Heart right ventricle (tissue), 16 donors: ENCODE results near the gene ECSCR. TPM values are rescaled to one million over a fixed set of nuclear protein-coding genes. Genes with fewer than 3 reads are reported as not detected.

Source experiments
- ATAC-seq, 8 donors: fragments of 200-7000 bp; cut with Tn5 transposase; one replicate each; pipeline ENCODE4 v1.9.1; 2020; ENCODE audit warnings: mild to moderate bottlenecking in 8 of 8, moderate library complexity in 8 of 8, moderate number of reproducible peaks in 1 of 8
- DNase-seq, 2 donors: peaks; one replicate each; pipeline ENCODE4 v3.0.0-alpha.2; 2020
- H3K27ac ChIP-seq, 10 donors: fragments of 200-600 bp; sonication (generic) in 2 of 10; one replicate each; pipeline versions ENCODE4 v1.5.0 to v1.8.0; 2020 to 2022; ENCODE audit warnings: mild to moderate bottlenecking in 3 of 10
- H3K27me3 ChIP-seq, 7 donors: fragments of 200-600 bp; one replicate each; pipeline ENCODE4 v1.8.0; 2021 to 2022; ENCODE audit warnings: mild to moderate bottlenecking in 2 of 7
- H3K36me3 ChIP-seq, 9 donors: fragments of 200-600 bp; sonication (generic) in 1 of 9; one replicate each; pipeline versions ENCODE4 v1.5.0 to v1.8.0; 2020 to 2022; ENCODE audit warnings: mild to moderate bottlenecking in 2 of 9
- H3K4me1 ChIP-seq, 9 donors: fragments of 200-600 bp; sonication (generic) in 1 of 9; one replicate each; pipeline versions ENCODE4 v1.5.0 to v1.8.0; 2020 to 2022; ENCODE audit warnings: mild to moderate bottlenecking in 4 of 9
- H3K4me3 ChIP-seq, 10 donors: fragments of 200-600 bp; sonication (generic) in 2 of 10; one replicate each; pipeline versions ENCODE4 v1.5.0 to v1.8.0; 2020 to 2022; ENCODE audit warnings: mild to moderate bottlenecking in 7 of 10, moderate library complexity in 2 of 10
- H3K9me3 ChIP-seq, 11 donors: fragments of 200-600 bp in 10 of 11; sonication (generic) in 2 of 11; one replicate each; pipeline versions ENCODE4 v1.5.0 to v1.8.0; 2013 to 2022; ENCODE audit warnings: mild to moderate bottlenecking in 2 of 11, control low read depth in 1 of 11, moderate library complexity in 1 of 11
- WGBS, 2 donors: extraction: QIAGEN DNeasy Blood & Tissue Kit; methylation state at CpG; one replicate each; pipeline ENCODE4 v1.1.7; 2013; ENCODE audit warnings: inconsistent platforms in 1 of 2; 5-methylcytosine and 5-hydroxymethylcytosine counted together
- intact Hi-C, 10 donors: fragments of 100-400 bp; cut with DNase I; formaldehyde crosslinking; loops; one replicate each; pipeline versions ENCODE4 v1.11.1 to v1.14.2; 2022
- polyA plus RNA-seq, 2 donors: library from polyadenylated mRNA; stranded (reverse); fragments of 200-250 nt; gene quantifications; one replicate each; pipeline ENCODE4 v1.2.3, GENCODE V29; 2013
- total RNA-seq, 10 donors: library from RNA; stranded (reverse); fragmentation: NEBNext Ultra II Directional in 3 of 10; extraction: Animal tissue kit (Norgen Biotek cat#: 25700) in 3 of 10; gene quantifications; one replicate each; pipeline versions ENCODE4 v1.2.1 to v1.2.4, GENCODE V29; 2021 to 2023
- TF ChIP-seq, protein P1 (sequence below), 9 donors: fragments of 200-600 bp; sonication (generic) in 2 of 9; IDR thresholded peaks; one replicate each; pipeline versions ENCODE4 v1.5.0 to v1.8.0; 2021 to 2022; ENCODE audit warnings: antibody characterized with exemption in 9 of 9, mild to moderate bottlenecking in 5 of 9, moderate library complexity in 1 of 9
- donor health status: Arrhythmogenic right ventricular cardiomyopathy.
- donor health status: ischemic (EF 13 %, LVEDD 7.1; RV severe dilation, severe dysfunction).
- donor health status: healthy with polysubstance abuse.
- donor health status: DM: no; HTN: yes; CAD: no.
- donor health status: DM: no; HTN: no; CAD: no.
- donor health status: ischemic (EF 25% LVEDD 6.9; RV normal size, moderate dysfunction).
- donor health status: ischemic (EF 25% LVEDD 5.7; RV mildly dilated, moderate dysfunction).
- donor health status: healthy.
- donor health status: DM: yes; HTN: yes; CAD: no.
- donor health status: Ischemic cardiomyopathy.
- donor health status: ischemic (EF 35%, LVEDD 5.7; RV mildly dilated, moderate dysfunction).
- donor health status: nonischemic (EF 11% LVEDD 7.7; RV severe dilation, severe dysfunction).
- donor health status: DM: yes; HTN: yes; CAD: no.
- donor health status: PGD.
- donor health status: ischemic (EF 29% LVEDD 5.4; RV normal size, mild dysfunction).
- donor health status: nonischemic (EF 23%, LVEDD 6.1; RV moderate dilation, normal function).

The ECSCR gene
- total and polyA plus RNA-seq, 12 donors, result 11.0 to 64.2 (median 19.2) TPM

DNA sequence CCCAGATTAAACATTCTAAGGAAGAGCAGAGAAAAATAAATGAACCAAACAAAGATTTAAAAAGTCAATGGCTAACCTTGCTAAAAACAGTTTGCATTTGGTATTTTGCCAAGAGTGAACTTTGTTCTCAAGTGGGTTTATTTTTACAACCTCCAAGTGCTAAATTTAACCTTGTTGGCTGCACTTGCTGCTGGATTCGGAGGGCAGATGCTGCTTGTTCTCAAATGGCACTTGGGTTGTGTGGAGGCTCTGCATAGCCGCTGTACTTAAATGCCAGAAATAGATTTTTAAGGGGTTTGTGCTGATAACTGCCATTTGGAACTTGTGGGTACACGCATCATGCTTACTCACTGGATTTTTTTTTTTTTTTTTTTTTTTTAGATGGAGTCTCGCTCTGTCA lies 45.3 kb downstream of the ECSCR start:
- Histone ChIP-seq H3K4me1 (peaks cover 40 to 74% (median 67%) of the 10 kb centered on the region in 9 donors), H3K9me3 (no peaks in the 10 kb centered on the region), H3K36me3 (peaks cover 0 to 67% (median 8%) of the 10 kb centered on the region in 9 donors), H3K4me3 (peak overlapping the region in 1 of 10 donors; percentile 4), H3K27me3 (no peaks in the 10 kb centered on the region), H3K27ac (peak overlapping the region; percentile 68 to 93 (median 89))
- intact Hi-C loops, result loop anchor here in 2 of 10 donors (1.0 to 5.0 kb wide), 2 partner anchors 23 to 125 kb away; partner anchors contain the start of gene MATR3 (in 1 of the 2)
- ATAC-seq, result peak; percentile 56 to 76 (median 70)
- peak in 1 of 2 donors; percentile 76 for DNase-seq
- 36 to 38% methylated on average over 4 of the region's 4 CpGs for WGBS, 2 donors
- TF ChIP-seq, protein P1, sequence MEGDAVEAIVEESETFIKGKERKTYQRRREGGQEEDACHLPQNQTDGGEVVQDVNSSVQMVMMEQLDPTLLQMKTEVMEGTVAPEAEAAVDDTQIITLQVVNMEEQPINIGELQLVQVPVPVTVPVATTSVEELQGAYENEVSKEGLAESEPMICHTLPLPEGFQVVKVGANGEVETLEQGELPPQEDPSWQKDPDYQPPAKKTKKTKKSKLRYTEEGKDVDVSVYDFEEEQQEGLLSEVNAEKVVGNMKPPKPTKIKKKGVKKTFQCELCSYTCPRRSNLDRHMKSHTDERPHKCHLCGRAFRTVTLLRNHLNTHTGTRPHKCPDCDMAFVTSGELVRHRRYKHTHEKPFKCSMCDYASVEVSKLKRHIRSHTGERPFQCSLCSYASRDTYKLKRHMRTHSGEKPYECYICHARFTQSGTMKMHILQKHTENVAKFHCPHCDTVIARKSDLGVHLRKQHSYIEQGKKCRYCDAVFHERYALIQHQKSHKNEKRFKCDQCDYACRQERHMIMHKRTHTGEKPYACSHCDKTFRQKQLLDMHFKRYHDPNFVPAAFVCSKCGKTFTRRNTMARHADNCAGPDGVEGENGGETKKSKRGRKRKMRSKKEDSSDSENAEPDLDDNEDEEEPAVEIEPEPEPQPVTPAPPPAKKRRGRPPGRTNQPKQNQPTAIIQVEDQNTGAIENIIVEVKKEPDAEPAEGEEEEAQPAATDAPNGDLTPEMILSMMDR (IDR thresholded peaks at IDR 0.05), result no peak

DNA sequence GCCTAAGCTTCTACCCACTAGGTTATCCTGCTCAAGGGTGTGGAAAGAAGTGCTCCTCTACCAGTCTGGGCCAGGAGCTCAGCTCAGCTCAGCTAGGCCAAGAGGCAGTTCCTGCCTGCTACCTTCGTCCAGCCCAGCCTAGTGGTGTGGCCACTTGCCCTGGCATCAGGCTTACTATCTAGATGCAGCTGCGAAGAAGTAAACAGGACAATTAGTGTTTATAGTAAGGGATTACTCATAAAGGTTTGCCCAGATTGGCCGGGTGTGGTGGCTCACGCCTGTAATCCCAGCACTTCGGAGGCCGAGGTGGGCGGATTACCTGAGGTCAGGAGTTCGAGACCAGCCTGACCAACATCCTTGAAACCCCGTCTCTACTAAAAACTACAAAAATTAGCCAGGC lies 45.9 kb downstream of the ECSCR start:
- TF ChIP-seq, protein P1 (IDR thresholded peaks at IDR 0.05), result no peak
- ATAC-seq, result peak in 2 of 8 donors; percentile 9 to 20
- Histone ChIP-seq H3K9me3 (no peaks in the 10 kb centered on the region), H3K4me1 (peaks cover 40 to 74% (median 67%) of the 10 kb centered on the region in 9 donors), H3K27ac (peak overlapping the region; percentile 68 to 93 (median 89)), H3K27me3 (no peaks in the 10 kb centered on the region), H3K36me3 (peaks cover 0 to 67% (median 8%) of the 10 kb centered on the region in 9 donors), H3K4me3 (peak overlapping the region in 1 of 10 donors; percentile 4)
- WGBS, 2 donors, result 64 to 65% methylated on average over 9 of the region's 9 CpGs
- intact Hi-C loops, result loop anchor here in 2 of 10 donors (1.0 to 5.0 kb wide), 2 partner anchors 22 to 124 kb away; partner anchors contain the start of gene MATR3 (in 1 of the 2)
- DNase-seq, result no peak

DNA sequence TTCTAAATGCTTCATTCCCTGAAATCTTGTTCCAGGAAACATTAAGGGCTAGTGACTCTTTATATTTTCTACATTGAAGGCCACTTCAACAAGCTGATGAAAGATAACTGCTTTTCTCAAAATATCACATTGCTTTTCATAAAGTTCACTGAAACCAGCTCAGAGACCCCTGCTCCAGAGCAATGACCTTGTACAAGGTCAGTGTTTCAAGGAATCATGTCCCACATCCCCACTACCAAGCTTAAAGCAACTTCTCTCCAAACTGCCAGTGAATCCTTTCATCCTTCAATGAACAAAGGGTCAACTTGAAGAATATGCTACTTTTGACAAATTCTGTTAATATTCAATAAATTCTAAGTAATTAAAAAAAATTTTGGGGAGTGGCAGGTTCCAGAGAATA lies 46.7 kb downstream of the ECSCR start:
- TF ChIP-seq, protein P1 (IDR thresholded peaks at IDR 0.05), result no peak
- Histone ChIP-seq H3K4me1 (peaks cover 40 to 77% (median 71%) of the 10 kb centered on the region in 9 donors), H3K9me3 (no peaks in the 10 kb centered on the region), H3K36me3 (peaks cover 0 to 66% (median under 1%) of the 10 kb centered on the region in 9 donors), H3K27ac (peak overlapping the region; percentile 68 to 93 (median 89)), H3K27me3 (no peaks in the 10 kb centered on the region), H3K4me3 (no peak overlapping the region)
- ATAC-seq (no peak), DNase-seq (no peak)
- intact Hi-C loops, result loop anchor here in 1 of 10 donors (5.0 kb wide), 1 partner anchor 124 kb away; the partner anchor contains the start of gene MATR3

DNA sequence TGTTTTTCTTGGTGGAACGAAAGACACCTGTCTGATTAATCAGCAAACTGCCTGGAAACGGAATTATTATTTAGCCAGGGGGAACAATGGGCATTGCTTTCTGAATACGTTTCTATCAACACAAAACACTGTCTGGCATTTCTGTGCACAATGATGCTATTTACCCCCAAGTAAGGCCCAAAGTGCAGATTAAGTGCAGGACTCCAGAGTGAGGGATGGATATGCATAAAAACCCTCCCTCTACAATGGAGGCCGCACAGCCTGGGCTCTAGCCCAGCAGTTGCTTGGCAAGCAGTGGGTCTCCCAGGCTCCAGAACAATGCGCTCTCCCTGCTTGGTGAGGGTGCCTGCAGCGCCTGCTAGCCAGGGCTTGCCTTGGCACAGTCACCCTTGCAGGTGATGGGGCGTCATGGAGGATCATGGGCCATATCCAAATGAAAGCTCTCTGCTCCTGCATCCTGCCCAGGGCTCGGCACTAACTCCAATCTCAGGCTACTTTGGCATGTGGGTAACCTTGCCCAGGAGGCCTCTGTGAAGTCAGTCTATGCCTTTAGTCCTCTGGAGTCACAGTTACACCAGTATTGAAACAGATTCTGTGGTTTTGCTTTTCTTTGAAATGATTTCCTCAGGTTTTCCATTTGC lies 47.2 kb downstream of the ECSCR start:
- DNase-seq (peak; percentile 64 to 67), ATAC-seq (peak; percentile 57 to 80 (median 68))
- Histone ChIP-seq H3K27me3 (no peaks in the 10 kb centered on the region), H3K4me1 (peaks cover 40 to 82% (median 76%) of the 10 kb centered on the region in 9 donors), H3K4me3 (no peak overlapping the region), H3K9me3 (no peaks in the 10 kb centered on the region), H3K36me3 (peaks cover 0 to 65% (median 0%) of the 10 kb centered on the region in 9 donors), H3K27ac (peak overlapping the region; percentile 68 to 93 (median 89))
- intact Hi-C loops, result loop anchor here in 1 of 10 donors (5.0 kb wide), 1 partner anchor 123 kb away; the partner anchor contains the start of gene MATR3
- TF ChIP-seq, protein P1 (IDR thresholded peaks at IDR 0.05), result no peak
- WGBS, 2 donors, result 30 to 35% methylated on average over 8 of the region's 8 CpGs
